ENCODE results near the gene ATXN7L1.

The ATXN7L1 gene

GRCh38 chr7:105639667-105640493 lies 236.5 kb downstream of the ATXN7L1 start:
- Mint-ChIP-seq H3K27ac (no peak overlapping the region), H3K4me1 (ENCODE audit: low read depth in 2 of 2) (no peaks in the 10 kb centered on the region), H3K4me3 (no peak overlapping the region), H3K36me3 (ENCODE audit: insufficient read depth) (peaks cover 58% of the 10 kb centered on the region), H3K27me3 (no peaks in the 10 kb centered on the region), H3K9me3 (no peaks in the 10 kb centered on the region)
- DNase-seq (no peak), ATAC-seq (replicated peaks) (no peak)

- no peak for ATAC-seq (replicated peaks)
- no peaks in the 10 kb centered on the region for H3K9me3 Mint-ChIP-seq
- H3K27ac Mint-ChIP-seq: no peak overlapping the region
- H3K4me3 Mint-ChIP-seq: no peak overlapping the region
- no peaks in the 10 kb centered on the region for H3K27me3 Mint-ChIP-seq
- no peak for DNase-seq
- H3K4me1 Mint-ChIP-seq (ENCODE audit: low read depth in 2 of 2): no peaks in the 10 kb centered on the region
- H3K36me3 Mint-ChIP-seq (ENCODE audit: insufficient read depth): peaks cover 58% of the 10 kb centered on the region
Measured at GRCh38 chr7:105638902-105639495, 237.4 kb downstream of the ATXN7L1 start.

GRCh38 chr7:105638334-105638733 lies 238.1 kb downstream of the ATXN7L1 start:
- Mint-ChIP-seq H3K4me3 (no peak overlapping the region), H3K4me1 (ENCODE audit: low read depth in 2 of 2) (no peaks in the 10 kb centered on the region), H3K9me3 (no peaks in the 10 kb centered on the region), H3K36me3 (ENCODE audit: insufficient read depth) (peaks cover 63% of the 10 kb centered on the region), H3K27ac (no peak overlapping the region), H3K27me3 (no peaks in the 10 kb centered on the region)
- no peak for DNase-seq
- no peak for ATAC-seq (replicated peaks)

GRCh38 chr7:105637755-105638154 lies 238.6 kb downstream of the ATXN7L1 start:
- Mint-ChIP-seq H3K4me3 (no peak overlapping the region), H3K27me3 (no peaks in the 10 kb centered on the region), H3K9me3 (no peaks in the 10 kb centered on the region), H3K27ac (no peak overlapping the region), H3K4me1 (ENCODE audit: low read depth in 2 of 2) (no peaks in the 10 kb centered on the region), H3K36me3 (ENCODE audit: insufficient read depth) (peaks cover 67% of the 10 kb centered on the region)
- ATAC-seq (replicated peaks): no peak
- DNase-seq: no peak

GRCh38 chr7:105636982-105637381 lies 239.4 kb downstream of the ATXN7L1 start:
- no peak for ATAC-seq (replicated peaks)
- Mint-ChIP-seq H3K4me1 (ENCODE audit: low read depth in 2 of 2) (no peaks in the 10 kb centered on the region), H3K36me3 (ENCODE audit: insufficient read depth) (peaks cover 69% of the 10 kb centered on the region), H3K27ac (no peak overlapping the region), H3K27me3 (no peaks in the 10 kb centered on the region), H3K4me3 (no peak overlapping the region), H3K9me3 (no peaks in the 10 kb centered on the region)
- DNase-seq: no peak

GRCh38 chr7:105635197-105635596 lies 241.2 kb downstream of the ATXN7L1 start:
- no peaks in the 10 kb centered on the region for H3K27me3 Mint-ChIP-seq
- H3K4me3 Mint-ChIP-seq: no peak overlapping the region
- no peak for DNase-seq
- H3K27ac Mint-ChIP-seq: peak overlapping the region in 1 of 2 donors; percentile 23
- ATAC-seq (replicated peaks): no peak
- H3K9me3 Mint-ChIP-seq: no peaks in the 10 kb centered on the region
- peaks cover 68% of the 10 kb centered on the region for H3K36me3 Mint-ChIP-seq (ENCODE audit: insufficient read depth)
- peaks cover 0 to 5% of the 10 kb centered on the region in 2 donors for H3K4me1 Mint-ChIP-seq (ENCODE audit: low read depth in 2 of 2)

GRCh38 chr7:105625986-105626385 lies 250.4 kb downstream of the ATXN7L1 start:
- Mint-ChIP-seq H3K4me1 (ENCODE audit: low read depth in 2 of 2) (peaks cover 0 to 4% of the 10 kb centered on the region in 2 donors), H3K27me3 (no peaks in the 10 kb centered on the region), H3K4me3 (no peak overlapping the region), H3K9me3 (no peaks in the 10 kb centered on the region), H3K36me3 (ENCODE audit: insufficient read depth) (peaks cover 41% of the 10 kb centered on the region), H3K27ac (no peak overlapping the region)
- ATAC-seq (replicated peaks): no peak
- no peak for DNase-seq

GRCh38 chr7:105623906-105624305 lies 252.5 kb downstream of the ATXN7L1 start:
- Mint-ChIP-seq H3K36me3 (ENCODE audit: insufficient read depth) (peaks cover 45% of the 10 kb centered on the region), H3K9me3 (no peaks in the 10 kb centered on the region), H3K4me3 (no peak overlapping the region), H3K27me3 (no peaks in the 10 kb centered on the region), H3K27ac (peak overlapping the region in 1 of 2 donors; percentile 75), H3K4me1 (ENCODE audit: low read depth in 2 of 2) (no peaks in the 10 kb centered on the region)
- ATAC-seq (replicated peaks): no peak
- DNase-seq: no peak

- Mint-ChIP-seq H3K36me3 (ENCODE audit: insufficient read depth) (peaks cover 49% of the 10 kb centered on the region), H3K27ac (no peak overlapping the region), H3K4me1 (ENCODE audit: low read depth in 2 of 2) (no peaks in the 10 kb centered on the region), H3K9me3 (no peaks in the 10 kb centered on the region), H3K27me3 (no peaks in the 10 kb centered on the region), H3K4me3 (no peak overlapping the region)
- no peak for ATAC-seq (replicated peaks)
- DNase-seq: no peak
Measured at GRCh38 chr7:105623378-105623777, 253.0 kb downstream of the ATXN7L1 start.

- Mint-ChIP-seq H3K9me3 (no peaks in the 10 kb centered on the region), H3K27me3 (no peaks in the 10 kb centered on the region), H3K4me3 (no peak overlapping the region), H3K36me3 (ENCODE audit: insufficient read depth) (peaks cover 38% of the 10 kb centered on the region), H3K27ac (no peak overlapping the region), H3K4me1 (ENCODE audit: low read depth in 2 of 2) (no peaks in the 10 kb centered on the region)
- DNase-seq (no peak), ATAC-seq (replicated peaks) (no peak)
Measured at GRCh38 chr7:105622106-105622731, 254.2 kb downstream of the ATXN7L1 start.

- Mint-ChIP-seq H3K9me3 (no peaks in the 10 kb centered on the region), H3K4me3 (no peak overlapping the region), H3K27me3 (no peaks in the 10 kb centered on the region), H3K27ac (no peak overlapping the region), H3K36me3 (ENCODE audit: insufficient read depth) (peaks cover 36% of the 10 kb centered on the region), H3K4me1 (ENCODE audit: low read depth in 2 of 2) (no peaks in the 10 kb centered on the region)
- DNase-seq: no peak
- ATAC-seq (replicated peaks): no peak
Measured at GRCh38 chr7:105621617-105622016, 254.8 kb downstream of the ATXN7L1 start.

GRCh38 chr7:105621176-105621575 lies 255.2 kb downstream of the ATXN7L1 start:
- no peak for ATAC-seq (replicated peaks)
- peaks cover 33% of the 10 kb centered on the region for H3K36me3 Mint-ChIP-seq (ENCODE audit: insufficient read depth)
- H3K4me1 Mint-ChIP-seq (ENCODE audit: low read depth in 2 of 2): no peaks in the 10 kb centered on the region
- no peak overlapping the region for H3K4me3 Mint-ChIP-seq
- DNase-seq: no peak
- H3K9me3 Mint-ChIP-seq: no peaks in the 10 kb centered on the region
- no peaks in the 10 kb centered on the region for H3K27me3 Mint-ChIP-seq
- H3K27ac Mint-ChIP-seq: no peak overlapping the region

GRCh38 chr7:105619590-105619989 lies 256.8 kb downstream of the ATXN7L1 start:
- H3K4me1 Mint-ChIP-seq (ENCODE audit: low read depth in 2 of 2): no peaks in the 10 kb centered on the region
- no peak overlapping the region for H3K27ac Mint-ChIP-seq
- H3K36me3 Mint-ChIP-seq (ENCODE audit: insufficient read depth): peaks cover 35% of the 10 kb centered on the region
- no peaks in the 10 kb centered on the region for H3K9me3 Mint-ChIP-seq
- no peaks in the 10 kb centered on the region for H3K27me3 Mint-ChIP-seq
- ATAC-seq (replicated peaks) (no peak), DNase-seq (no peak)
- no peak overlapping the region for H3K4me3 Mint-ChIP-seq

GRCh38 chr7:105618016-105618296 lies 258.4 kb downstream of the ATXN7L1 start:
- H3K27ac Mint-ChIP-seq: no peak overlapping the region
- peaks cover 30% of the 10 kb centered on the region for H3K36me3 Mint-ChIP-seq (ENCODE audit: insufficient read depth)
- no peak for DNase-seq
- no peak overlapping the region for H3K4me3 Mint-ChIP-seq
- no peak for ATAC-seq (replicated peaks)
- peaks cover 0 to 4% of the 10 kb centered on the region in 2 donors for H3K4me1 Mint-ChIP-seq (ENCODE audit: low read depth in 2 of 2)
- no peaks in the 10 kb centered on the region for H3K9me3 Mint-ChIP-seq
- H3K27me3 Mint-ChIP-seq: no peaks in the 10 kb centered on the region
